HG03521 (cell line): ENCODE measurements around the gene NDUFV1.
A peak's percentile ranks its signal among the peaks of the same experiment; 100 is the strongest.
"Not testable (repeated sequence)": the region's sequence is repeated elsewhere in the genome, so short reads cannot be mapped to it uniquely, and the experiment has no call there.

Source experiments
- ATAC-seq: cut with Tn5 transposase; IDR thresholded peaks from one replicate; pipeline ENCODE4 v1.9.1; 2021; ENCODE audit warnings: mild to moderate bottlenecking, moderate library complexity; ENCODE audit not compliant: unreplicated experiment

The NDUFV1 gene

DNA sequence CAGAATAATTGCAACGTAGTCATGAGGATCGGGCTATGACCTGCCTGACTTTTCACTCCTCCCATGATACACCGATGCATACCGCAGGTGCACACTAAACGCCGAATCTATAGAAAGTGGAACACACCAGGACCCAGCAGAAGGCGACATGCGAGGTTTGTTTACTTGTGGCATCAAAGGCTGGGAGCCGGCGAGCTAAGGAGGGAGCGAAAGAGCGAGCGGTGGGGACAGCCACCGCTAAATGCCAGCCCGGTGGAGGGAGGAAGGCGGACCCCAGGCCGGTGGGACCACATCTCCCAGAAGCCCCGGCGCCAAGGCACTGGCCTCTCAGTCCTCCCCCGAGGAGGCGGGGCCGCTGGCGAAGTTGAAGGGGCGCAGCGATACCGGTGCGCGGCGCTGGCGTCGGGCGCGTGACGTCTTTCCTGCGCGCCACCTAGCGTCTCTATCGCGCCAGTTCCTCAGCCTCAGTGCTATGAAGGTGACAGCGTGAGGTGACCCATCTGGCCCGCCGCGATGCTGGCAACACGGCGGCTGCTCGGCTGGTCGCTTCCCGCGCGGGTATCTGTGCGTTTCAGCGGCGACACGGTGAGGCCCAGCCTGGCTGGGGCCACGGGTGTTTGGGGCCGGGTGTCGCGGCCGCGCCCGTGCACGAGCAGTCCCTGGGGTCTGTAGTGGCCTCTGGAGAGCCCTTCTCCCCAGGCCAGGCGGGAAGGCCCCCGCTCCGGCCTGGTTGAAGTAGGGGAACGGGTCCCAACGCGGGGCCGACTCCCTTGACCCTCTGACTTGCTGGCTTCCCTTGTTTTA is at the start of gene NDUFV1:
Gene NDUFV1 (plus strand): TSS at position 445 of the 804 bp plus-strand sequence. CDS start 69 bp downstream, at position 514.
- ATAC-seq, result peak; percentile 88

DNA sequence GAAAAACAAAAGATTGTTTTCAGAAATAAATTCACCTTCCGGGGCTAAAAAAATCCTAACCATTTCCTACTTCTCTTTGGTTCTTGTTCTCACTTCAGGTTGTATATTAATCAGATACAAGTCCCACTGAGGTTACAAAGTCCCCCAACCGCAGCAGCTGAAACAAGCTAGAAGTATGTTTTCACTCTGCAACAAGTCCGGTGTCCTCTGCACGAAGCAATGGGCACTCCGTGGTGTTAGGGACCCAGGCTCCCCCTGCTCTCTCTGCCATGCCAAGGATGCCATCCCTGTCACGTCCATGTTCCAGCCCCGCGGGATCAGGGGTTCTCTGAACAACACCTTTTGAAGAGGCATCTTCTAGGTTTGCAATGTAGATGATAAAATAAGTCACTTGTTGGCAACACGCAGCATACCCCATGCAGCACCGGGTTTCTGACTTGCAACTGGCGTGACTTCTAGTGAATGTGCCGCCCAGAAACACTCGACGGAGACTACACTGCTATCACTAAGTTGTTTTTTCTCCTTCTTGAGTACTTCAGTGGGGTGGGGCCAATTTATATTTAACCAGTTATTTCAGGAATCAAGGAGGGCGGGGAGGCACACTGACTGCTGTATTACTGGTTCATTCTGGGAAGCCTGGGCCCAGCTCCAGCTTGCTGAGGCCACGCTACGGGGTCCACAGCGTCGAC is 48.5 kb upstream of the NDUFV1 start:
- ATAC-seq, result no peak

DNA sequence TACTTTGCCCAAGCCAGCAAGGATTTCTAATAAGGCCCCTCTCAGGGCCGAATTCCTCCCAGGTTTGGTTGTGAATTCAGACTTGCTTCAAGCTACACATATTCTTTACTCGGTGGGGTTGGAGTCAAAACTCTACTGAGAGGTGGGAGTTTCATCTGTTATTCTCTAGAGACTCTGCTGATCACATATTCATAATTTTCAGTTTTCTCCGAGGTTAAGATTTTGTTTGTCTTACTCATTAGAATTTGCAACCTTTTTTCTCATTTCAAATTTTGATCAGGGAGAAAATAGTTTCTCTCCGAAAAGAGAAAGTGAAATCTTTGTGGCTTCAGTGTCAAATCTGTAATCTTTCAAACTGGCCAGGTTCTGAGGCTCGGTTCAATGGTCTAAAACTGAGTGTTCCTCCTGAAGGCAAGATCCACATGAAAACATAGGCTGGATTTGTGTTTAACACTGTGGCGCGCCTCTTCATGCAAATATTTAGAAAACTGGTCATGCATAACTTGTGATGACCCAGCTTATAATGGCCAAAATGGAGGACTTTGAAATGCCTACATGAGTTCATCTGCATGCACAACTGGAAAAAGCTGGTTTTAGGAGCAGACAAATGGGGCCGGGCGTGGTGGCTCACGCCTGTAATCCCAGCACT is 44.6 kb upstream of the NDUFV1 start:
- no peak for ATAC-seq

- no peak for ATAC-seq
Measured at GRCh38 chr11:67562963-67563704, 43.6 kb upstream of the NDUFV1 start.

DNA sequence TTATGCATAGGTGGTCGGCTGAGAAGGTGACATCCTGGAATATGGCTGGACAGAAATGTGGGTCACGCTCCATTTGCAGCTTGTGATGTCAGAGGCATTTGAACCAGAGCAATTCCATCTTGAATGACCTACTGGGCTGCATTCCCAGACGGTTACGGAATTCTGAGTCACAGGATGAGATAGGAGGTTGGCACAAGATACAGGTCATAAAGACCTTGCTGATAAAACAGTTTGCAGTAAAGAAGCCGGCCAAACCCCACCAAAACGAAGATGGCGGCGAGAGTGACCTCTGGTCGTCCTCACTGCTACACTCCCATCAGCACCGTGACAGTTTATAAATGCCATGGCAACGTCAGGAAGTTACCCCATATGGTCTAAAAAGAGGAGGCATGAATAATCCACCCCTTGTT is 43.0 kb upstream of the NDUFV1 start:
- ATAC-seq, result not testable (repeated sequence)

- ATAC-seq, result no peak
Measured at GRCh38 chr11:67564230-67564629, 42.5 kb upstream of the NDUFV1 start.

DNA sequence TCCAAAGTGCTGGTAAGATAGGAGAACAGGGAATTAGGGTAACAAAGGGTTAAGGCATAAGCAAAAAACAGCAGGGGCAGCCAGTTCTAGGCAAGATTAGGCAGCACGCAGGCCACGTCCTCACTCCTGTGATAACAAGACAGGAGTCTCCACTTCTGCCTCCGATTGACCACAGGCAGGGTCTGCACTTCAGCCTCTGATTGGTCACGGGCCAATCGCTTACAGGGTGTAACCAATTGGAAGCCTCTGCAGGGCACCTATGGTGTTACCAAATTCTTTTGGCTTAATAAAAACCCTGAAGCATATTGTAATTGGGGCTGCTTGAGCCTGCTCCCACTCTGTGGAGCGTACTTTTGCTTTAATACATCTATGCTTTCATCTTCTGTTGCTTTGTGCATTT is 35.3 kb upstream of the NDUFV1 start:
- ATAC-seq, result no peak

GRCh38 chr11:67572305-67572704 is 34.4 kb upstream of the NDUFV1 start:
- no peak for ATAC-seq

DNA sequence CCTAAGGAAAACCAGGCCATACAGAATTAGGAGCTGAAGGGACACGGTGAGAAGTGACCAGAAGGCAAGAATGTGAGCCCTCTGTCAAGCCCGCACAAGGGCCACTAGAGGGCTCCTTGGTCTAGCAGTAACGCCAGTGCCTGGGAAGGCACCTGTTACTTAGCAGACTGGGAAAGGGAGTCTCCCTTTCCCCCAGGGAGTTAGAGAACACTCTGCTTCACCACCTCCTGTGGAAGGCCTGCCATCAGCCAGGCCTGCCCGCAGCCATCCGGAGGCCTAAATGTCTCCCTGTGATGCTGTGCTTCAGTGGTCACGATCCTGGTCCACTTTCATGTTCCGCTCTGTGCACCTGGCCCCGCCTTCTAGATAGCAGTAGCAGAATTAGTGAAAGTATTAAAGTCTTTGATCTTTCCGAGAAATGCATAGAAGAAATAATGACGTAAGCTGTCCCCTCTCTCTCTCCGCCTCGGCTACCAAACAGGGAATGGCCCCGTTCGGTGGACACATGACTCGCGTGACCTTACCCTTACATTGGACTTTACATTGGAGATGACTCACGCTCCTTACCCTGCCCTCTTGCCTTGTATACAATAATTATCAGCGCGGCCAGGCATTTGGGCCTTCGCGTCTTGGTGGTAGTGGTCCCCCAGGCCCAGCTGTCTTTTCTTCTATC is 33.9 kb upstream of the NDUFV1 start:
- ATAC-seq, result no peak

GRCh38 chr11:67574938-67575337 is 31.8 kb upstream of the NDUFV1 start:
- ATAC-seq, result no peak

GRCh38 chr11:67576735-67577475 is 29.8 kb upstream of the NDUFV1 start:
- no peak for ATAC-seq

GRCh38 chr11:67577951-67578350 is 28.8 kb upstream of the NDUFV1 start:
- ATAC-seq, result no peak

DNA sequence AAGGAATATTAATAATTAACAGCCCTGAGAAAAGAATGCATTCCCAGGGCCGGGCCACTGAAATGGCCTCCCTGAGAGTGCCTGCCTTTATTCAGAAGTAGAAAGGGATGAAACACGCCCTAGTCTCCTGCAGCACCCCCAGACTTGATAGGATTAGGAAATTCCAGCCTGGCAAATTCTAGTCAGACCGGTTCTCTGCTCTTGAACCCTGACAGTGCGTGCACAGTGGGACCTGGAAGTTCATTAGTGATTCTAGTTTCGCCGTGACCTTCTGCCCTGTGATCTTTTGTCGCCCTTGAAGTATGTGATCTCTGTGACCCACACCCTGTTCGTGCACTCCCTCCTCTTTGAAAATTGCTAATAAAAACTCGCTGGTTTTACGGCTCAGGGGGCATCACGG is 25.3 kb upstream of the NDUFV1 start:
- ATAC-seq, result no peak

GRCh38 chr11:67582011-67582410 is 24.7 kb upstream of the NDUFV1 start:
- ATAC-seq, result no peak

GRCh38 chr11:67583247-67584204 is 23.2 kb upstream of the NDUFV1 start, which contains the start of gene GSTP1:
Gene GSTP1 (plus strand): TSS chr11:67583812. CDS start chr11:67583844, 32 bp downstream.
- peak; percentile 61 for ATAC-seq

DNA sequence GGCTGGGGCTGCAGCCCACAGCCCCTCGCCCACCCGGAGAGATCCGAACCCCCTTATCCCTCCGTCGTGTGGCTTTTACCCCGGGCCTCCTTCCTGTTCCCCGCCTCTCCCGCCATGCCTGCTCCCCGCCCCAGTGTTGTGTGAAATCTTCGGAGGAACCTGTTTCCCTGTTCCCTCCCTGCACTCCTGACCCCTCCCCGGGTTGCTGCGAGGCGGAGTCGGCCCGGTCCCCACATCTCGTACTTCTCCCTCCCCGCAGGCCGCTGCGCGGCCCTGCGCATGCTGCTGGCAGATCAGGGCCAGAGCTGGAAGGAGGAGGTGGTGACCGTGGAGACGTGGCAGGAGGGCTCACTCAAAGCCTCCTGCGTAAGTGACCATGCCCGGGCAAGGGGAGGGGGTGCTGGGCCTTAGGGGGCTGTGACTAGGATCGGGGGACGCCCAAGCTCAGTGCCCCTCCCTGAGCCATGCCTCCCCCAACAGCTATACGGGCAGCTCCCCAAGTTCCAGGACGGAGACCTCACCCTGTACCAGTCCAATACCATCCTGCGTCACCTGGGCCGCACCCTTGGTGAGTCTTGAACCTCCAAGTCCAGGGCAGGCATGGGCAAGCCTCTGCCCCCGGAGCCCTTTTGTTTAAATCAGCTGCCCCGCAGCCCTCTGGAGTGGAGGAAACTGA is 22.4 kb upstream of the NDUFV1 start:
- peak; percentile 6 for ATAC-seq

DNA sequence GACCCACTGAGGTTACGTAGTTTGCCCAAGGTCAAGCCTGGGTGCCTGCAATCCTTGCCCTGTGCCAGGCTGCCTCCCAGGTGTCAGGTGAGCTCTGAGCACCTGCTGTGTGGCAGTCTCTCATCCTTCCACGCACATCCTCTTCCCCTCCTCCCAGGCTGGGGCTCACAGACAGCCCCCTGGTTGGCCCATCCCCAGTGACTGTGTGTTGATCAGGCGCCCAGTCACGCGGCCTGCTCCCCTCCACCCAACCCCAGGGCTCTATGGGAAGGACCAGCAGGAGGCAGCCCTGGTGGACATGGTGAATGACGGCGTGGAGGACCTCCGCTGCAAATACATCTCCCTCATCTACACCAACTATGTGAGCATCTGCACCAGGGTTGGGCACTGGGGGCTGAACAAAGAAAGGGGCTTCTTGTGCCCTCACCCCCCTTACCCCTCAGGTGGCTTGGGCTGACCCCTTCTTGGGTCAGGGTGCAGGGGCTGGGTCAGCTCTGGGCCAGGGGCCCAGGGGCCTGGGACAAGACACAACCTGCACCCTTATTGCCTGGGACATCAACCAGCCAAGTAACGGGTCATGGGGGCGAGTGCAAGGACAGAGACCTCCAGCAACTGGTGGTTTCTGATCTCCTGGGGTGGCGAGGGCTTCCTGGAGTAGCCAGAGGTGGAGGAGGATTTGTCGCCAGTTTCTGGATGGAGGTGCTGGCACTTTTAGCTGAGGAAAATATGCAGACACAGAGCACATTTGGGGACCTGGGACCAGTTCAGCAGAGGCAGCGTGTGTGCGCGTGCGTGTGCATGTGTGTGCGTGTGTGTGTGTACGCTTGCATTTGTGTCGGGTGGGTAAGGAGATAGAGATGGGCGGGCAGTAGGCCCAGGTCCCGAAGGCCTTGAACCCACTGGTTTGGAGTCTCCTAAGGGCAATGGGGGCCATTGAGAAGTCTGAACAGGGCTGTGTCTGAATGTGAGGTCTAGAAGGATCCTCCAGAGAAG is 21.6 kb upstream of the NDUFV1 start:
- no peak for ATAC-seq
